ENCODE measurements around the gene HLF.

The HLF gene

DNA sequence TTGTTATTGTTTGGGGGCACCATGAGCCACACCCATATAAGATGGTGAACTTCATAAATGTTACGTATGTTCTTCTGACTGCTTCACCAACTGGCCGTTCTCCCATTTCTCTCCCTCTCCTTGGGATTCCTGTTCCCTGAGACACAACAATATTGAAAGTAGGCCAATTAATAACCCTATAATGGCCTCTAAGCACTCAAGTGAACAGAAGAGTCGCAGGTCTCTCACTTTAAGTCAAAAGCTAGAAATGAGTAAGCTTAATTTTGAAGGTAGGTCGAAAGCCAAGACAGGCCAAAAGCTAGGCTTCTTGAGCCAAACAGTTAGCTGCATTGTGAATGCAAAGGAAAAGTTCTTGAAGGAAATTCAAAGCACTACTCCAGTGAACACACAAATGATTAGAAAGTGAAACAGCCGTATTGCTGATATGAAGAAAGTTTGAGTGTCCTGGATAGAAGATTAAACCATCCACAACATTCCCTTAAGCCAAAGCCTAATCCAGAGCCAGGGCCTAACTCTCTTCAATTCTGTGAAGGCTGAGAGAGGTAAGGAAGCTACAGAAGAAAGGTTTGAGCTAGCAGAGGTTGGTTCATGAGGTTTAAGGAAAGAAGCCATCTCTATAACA, 25.8 kb downstream of the HLF start:
- no peak for DNase-seq (ENCODE audit: low read depth in 3 of 3)

DNA sequence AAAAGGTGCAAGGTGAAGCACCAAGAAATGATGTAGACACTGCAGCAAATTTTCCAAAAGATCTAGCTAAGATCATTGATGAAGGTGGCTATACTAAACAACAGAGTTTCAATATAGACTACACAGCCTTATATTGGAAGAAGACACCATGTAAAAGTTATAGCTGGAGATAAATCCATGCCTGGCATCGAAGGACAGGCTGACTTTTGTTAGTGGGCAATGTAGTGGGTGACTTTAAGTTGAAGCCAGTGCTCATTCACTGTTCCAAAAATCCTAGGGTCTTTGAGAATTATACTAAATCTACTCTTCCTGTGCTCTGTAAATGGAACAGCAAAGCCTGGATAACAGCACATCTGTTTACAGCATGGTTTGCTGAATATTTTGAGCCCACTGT, 26.4 kb downstream of the HLF start:
- no peak for DNase-seq (ENCODE audit: low read depth in 3 of 3)

DNA sequence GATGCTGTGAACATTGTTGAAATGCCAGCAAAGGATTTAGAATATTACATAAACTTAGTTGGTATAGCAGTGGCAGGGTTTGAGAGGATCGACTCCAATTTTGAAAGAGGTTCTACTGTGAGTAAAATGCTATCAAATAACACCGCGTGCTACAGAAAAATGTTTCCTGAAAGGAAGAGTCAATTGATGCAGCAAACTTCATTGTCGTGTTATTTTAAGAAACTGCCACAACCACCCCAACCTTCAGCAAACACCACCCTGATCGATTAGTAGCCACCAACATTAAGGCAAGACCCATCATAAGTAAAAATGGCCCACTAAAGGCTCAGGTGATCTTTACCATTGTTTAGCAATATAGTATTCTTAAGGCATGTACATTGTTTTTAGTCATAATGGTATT, 27.3 kb downstream of the HLF start:
- DNase-seq (ENCODE audit: low read depth in 3 of 3), result no peak

DNA sequence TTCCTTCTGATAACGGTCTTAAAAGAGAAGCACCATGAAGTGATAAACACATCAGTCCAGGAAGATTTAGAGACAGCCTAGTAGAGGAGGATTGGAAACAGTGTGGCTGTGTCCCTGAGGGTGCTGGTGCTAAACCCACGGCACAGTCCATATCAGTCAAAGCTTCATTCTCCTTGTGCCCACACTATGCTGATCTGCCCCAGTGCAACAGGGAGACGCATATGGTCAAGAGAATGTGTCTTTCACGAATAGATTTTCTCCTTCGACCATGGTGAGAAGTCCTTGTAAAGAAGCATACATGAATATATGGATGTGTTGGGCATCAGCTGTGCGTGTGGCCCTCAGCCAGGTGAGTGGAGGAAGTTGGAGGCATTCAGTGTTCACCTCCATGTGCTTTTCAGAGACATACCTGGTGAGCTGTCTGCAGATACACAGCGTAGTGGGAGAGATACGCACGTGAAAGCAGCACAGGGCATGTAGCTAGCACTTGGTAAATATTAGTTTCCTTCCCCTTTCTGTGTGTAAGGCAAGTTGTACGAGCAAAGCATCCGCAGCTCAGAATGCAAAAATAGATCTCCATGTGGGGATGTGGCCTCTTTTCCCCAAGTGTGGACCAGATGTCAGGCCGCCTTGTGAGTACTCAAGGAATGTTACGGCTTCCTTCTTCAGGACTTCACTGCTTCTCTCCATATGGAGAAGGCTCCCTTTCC, 29.4 kb downstream of the HLF start:
- DNase-seq (ENCODE audit: low read depth in 3 of 3), result no peak

DNA sequence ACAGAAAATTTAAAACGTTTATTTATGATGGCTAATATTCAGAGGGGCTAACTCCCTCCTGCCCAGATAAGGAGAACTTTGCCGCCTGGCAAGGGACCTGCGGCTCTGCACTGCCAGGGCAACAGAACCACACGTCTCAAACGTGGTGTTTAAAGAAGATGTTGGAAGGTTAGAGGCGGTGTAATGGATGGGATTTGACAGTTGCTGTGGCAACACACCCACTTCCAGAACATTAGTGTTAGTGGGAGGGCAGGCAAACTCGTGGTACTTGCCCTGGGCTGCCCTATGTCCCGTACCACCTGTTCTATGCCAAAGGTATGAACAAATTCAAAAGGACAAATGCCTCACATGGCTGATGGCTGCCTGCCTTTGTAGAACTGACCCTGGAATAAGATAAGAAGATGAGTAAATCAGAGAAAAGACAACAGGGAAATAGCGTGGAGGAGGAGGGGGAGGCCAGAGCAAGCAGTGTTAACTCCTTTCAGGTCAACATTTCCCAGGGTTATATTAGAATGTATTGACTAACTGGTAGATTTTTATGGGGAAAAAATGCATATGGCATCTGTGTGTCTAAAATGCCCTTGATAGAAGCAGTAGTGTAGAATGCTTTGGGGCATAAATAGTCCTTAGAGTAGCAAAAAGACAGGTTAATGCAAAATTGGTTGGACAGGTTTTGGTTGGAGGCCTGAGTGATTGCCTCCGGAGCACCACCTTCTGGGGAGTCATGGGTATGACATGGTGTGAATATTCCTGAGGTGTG, 30.8 kb downstream of the HLF start:
- DNase-seq (ENCODE audit: low read depth in 3 of 3), result peak; percentile 12 to 34 (median 30)

DNA sequence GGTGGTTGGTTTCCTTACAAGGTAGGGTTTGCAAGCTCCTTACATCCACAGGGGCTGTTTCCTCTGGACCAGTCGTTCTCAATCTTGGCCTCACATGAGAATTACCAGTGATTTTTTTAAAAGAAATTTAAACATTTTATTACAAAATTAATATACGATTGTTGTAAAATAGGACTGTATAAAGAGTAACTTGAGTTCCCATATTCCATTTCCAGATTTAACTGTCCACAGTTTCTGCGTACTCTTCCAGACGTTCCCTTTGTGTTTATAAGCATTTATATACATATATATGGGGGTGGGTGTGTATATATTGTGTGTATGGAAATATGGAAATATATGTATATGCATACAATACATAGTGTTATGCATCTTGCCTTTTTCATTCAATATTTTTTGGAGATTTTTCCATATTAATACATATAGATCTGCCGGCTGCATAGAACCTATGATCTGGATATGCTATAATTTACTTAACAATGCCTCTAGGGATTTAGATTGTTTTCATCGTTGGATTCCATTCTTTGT, 31.5 kb downstream of the HLF start:
- no peak for DNase-seq (ENCODE audit: low read depth in 3 of 3)

GRCh38 chr17:55296699-55297098, 31.9 kb downstream of the HLF start:
- no peak for DNase-seq (ENCODE audit: low read depth in 3 of 3)

- no peak for DNase-seq (ENCODE audit: low read depth in 3 of 3)
Measured at GRCh38 chr17:55298111-55298730, 33.5 kb downstream of the HLF start.

- DNase-seq (ENCODE audit: low read depth in 3 of 3), result no peak
Measured at GRCh38 chr17:55299162-55299838, 34.5 kb downstream of the HLF start.

DNA sequence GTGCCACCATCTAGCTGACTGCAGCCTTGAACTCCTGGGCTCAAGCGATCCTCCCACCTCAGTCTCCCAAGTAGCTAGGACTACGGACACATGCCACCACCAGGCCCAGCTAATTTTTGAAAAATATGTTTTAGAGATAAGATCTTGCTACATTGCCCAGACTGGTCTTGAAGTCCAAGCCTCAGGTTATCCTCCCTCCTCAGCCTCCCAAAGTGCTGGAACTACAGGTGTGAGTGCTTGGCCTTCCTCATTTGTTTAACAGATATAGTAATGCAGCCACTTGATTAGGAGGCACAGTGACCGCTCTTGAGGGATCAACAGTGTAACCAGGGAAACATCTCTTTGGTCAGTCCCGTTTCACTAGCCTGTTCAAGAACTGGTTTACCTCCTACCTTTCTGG, 35.1 kb downstream of the HLF start:
- DNase-seq (ENCODE audit: low read depth in 3 of 3), result no peak

DNA sequence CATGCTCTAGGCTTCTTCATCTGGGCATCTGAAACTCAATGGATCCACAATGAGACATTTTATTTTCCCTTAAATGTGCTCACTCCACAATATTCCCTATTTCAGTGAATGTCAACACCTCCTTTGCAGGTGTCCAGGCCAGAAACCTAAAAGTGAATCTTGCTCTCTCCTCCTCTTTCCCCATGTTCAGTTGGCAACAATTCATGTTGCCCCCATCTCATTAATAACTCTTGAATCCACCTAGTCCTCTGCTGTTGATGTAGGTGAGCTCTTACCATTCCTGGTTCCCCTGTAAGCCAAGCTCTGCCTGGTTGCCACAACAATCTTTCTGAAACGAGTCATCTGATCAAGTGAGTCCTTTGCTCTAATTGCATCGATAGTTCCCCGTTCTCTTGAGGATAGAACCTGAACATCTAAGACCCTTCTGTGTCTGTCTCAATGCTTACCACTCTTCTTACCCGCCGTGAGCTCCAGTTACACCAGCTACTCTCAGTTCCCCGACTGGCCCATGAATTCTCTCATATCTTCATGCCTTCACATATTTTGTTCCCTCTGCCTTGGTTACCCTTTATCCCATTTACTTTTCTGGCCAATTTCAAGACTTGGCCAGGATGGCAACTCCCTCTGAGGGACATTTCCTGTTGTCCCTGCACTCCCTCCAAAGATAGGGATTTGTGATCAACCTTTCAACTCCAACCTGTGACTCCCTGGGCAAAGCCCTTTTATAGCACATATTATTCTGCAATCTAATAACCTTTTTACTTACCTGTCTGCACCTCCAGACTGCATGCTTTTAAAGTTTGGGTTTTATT, 35.9 kb downstream of the HLF start:
- no peak for DNase-seq (ENCODE audit: low read depth in 3 of 3)

DNA sequence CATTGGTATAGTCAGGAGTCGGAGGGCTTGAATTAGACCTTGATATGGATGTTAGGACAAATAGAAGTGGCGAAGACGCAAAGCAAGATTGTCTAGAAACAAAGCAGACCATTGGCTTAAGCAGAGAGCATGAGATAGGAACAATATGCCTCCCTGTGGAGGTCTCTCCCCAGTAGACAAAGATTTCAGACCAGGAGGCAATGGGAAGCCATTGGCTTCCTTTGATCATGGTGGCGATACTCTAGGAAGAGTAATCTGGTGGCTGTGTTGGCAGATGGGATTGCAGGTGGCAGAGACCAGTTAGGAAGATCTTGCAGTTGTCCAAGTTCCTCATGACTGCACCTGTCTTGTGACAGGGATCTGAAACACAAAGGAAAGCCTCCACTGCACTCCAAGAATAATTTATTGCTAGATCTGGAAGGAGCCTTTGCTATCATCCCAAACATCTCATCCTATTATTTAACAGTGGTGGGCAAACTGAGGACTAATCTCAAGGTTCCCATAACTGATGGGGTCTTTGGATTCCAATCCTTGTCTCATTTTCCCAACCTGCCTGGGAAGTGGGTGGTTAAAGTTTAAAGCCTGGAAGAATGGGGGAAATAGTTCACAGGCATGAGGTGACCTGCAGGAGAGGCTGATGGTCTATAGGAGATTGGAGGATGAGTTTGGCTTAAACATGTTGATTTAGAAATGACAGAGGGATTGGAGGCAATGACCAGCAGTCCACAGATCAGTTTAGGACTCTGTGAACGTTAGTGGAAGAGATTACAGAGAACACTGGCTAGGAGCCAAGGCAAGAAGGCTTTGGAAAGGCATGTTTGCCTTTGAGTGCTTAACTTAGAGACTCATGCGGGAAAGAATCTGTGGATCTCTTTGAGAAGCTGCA, 37.0 kb downstream of the HLF start:
- no peak for DNase-seq (ENCODE audit: low read depth in 3 of 3)

GRCh38 chr17:55302407-55302787, 37.6 kb downstream of the HLF start:
- DNase-seq (ENCODE audit: low read depth in 3 of 3), result no peak

GRCh38 chr17:55303008-55303493, 38.3 kb downstream of the HLF start:
- DNase-seq (ENCODE audit: low read depth in 3 of 3), result no peak

- DNase-seq (ENCODE audit: low read depth in 3 of 3), result no peak
Measured at GRCh38 chr17:55303701-55304145, 39.0 kb downstream of the HLF start.

DNA sequence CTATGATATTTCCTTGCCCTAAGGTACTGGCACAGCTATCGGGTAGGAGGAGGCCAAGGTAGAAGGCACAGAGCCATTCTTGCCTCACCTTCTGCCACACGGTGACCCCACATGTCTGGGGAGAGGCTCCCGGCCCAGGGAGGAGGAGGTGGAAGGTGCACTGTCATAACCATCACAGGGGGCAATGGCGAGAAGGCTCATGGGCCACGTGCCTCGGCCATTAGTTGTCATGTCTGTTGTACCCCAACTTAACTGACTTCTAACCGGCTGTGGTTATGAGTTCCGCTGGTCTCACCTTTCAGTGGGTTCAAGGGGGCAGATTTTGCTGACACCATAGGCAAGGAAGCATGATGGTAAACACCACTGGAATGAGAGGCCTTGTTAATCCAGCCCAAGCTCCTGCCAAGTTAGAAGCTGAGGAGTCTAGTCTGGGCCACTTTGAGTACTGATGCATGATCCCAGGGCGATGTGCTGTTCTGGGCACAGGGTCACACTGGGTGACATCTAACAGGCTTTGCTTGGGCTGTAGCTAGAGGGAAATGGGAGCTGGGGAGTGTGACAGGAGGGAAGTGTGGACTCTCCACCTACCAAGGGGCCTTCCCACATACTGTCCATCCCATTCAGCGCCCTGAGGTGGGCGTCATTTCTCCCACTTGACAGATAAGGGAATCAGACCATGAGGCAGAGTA, 39.6 kb downstream of the HLF start:
- DNase-seq (ENCODE audit: low read depth in 3 of 3), result no peak

GRCh38 chr17:55305321-55306087, 40.7 kb downstream of the HLF start:
- no peak for DNase-seq (ENCODE audit: low read depth in 3 of 3)

DNA sequence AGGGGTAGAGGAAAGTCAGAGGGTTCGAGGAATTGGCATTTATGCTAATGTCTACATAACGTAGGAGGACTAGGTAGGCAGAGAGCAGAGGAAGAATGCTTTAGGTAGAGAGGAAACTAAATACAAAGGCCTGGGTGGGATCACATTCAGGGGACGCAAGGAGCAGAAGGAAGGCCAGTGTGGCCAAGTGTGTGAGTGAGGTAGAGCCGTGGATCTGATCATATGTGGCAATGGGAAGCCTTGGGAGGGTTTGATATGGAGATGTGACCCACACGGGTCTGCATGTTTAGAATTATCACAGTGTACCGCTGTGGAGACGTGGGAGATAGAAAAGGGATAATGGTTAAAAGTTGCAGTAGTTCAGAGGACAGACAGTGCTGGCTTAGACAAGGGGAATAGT, 43.1 kb downstream of the HLF start:
- DNase-seq (ENCODE audit: low read depth in 3 of 3), result no peak

All from stimulated activated CD4-positive, alpha-beta T cell treated with anti-CD3 and anti-CD28 coated beads, TNF-alpha, amount 100 ng/mL, for 24 hours (primary cell).